ENCODE data around the gene SP5.

DNA sequence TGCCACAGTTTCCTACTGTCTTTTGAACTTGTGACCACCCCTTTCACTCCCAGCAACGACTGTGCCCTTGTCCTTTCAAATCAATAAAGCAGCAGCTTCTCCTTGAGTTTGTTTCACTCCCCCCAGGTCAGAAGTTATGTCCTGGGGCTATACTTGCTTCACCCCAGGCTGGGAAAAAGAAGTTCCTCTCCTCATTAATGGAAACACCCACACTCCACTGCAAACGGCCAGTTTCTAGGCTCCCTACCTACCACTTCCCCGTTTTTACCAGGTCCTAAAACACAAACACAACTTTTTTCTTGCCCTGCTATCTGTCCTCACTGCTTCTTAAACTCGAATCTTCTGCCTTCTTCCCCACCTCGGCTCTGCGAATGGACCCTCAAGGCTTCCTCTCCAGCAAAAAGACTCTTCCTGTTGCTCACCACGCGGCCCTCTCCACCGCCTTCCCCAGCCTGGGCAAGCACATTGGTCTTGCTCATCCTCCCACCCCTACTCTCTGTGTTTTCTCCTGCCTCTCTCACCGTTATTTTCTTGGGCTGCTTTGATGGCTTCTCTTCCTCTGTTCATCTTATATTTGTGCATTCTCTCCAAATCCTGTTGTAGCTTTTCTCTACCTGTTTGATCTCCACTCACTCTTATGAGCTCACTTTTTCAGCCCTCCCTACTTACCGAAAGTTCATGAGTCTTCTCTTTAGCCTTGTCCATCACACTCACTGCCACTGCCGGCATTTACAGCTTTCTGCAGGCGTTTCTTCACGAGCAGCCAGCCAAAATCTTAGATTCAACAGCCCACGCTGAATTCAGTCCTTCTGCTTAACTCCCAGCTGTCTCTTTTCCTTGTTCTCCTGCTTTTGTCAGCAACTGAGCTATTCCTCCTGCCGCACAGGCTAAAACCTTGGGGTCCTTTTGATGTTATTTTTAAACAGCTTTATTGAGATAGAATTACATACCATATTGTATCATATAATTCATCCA lies 7.0 kb upstream of the SP5 start:
- TF ChIP-seq POLR2A (IDR thresholded peaks at IDR 0.05; ENCODE audit: low read depth, low read length), result no peak
- TF ChIP-seq, protein P1, sequence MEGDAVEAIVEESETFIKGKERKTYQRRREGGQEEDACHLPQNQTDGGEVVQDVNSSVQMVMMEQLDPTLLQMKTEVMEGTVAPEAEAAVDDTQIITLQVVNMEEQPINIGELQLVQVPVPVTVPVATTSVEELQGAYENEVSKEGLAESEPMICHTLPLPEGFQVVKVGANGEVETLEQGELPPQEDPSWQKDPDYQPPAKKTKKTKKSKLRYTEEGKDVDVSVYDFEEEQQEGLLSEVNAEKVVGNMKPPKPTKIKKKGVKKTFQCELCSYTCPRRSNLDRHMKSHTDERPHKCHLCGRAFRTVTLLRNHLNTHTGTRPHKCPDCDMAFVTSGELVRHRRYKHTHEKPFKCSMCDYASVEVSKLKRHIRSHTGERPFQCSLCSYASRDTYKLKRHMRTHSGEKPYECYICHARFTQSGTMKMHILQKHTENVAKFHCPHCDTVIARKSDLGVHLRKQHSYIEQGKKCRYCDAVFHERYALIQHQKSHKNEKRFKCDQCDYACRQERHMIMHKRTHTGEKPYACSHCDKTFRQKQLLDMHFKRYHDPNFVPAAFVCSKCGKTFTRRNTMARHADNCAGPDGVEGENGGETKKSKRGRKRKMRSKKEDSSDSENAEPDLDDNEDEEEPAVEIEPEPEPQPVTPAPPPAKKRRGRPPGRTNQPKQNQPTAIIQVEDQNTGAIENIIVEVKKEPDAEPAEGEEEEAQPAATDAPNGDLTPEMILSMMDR (IDR thresholded peaks at IDR 0.05; ENCODE audit: extremely low read depth in 1 of 2, insufficient read depth in 1 of 2, low read depth in 1 of 2, low read length in 2 of 2), result no peak
- TF ChIP-seq FOS (IDR thresholded peaks at IDR 0.05; ENCODE audit: borderline replicate concordance, insufficient read depth, low read length), result no peak
- peak; percentile 36 for TF ChIP-seq EZH2 (IDR thresholded peaks at IDR 0.05; ENCODE audit: borderline replicate concordance, low read depth, low read length, severe bottlenecking)
- TF ChIP-seq MYC (IDR thresholded peaks at IDR 0.05; ENCODE audit: low read depth, low read length), result no peak
- TF ChIP-seq POLR2AphosphoS5 (IDR thresholded peaks at IDR 0.05; ENCODE audit: insufficient read depth, low read depth, low read length), result no peak
- no peak for TF ChIP-seq JUN (IDR thresholded peaks at IDR 0.05; ENCODE audit: borderline replicate concordance, insufficient read depth, insufficient read length, low read depth)

All from endothelial cell of umbilical vein (primary cell).